K562 (cell line): ENCODE results near the gene MAP1S. TPM values are rescaled to one million over a fixed set of nuclear protein-coding genes. Genes with fewer than 3 reads are reported as not detected.

Experiments used
- BACH1 ChIP-seq: fragments of 200-800 bp; sonication (Bioruptor generic); IDR thresholded peaks from 2 replicates; pipeline ENCODE4 v1.6.1; 2016; ENCODE audit warnings: missing genetic modification characterization, missing compliant biosample characterization
- BRCA1 ChIP-seq, 2 experiments: fragments of 450-650 bp in 1 of 2; sonication (generic) in 1 of 2; formaldehyde crosslinking in 1 of 2; IDR thresholded peaks; 2 replicates each; pipeline versions ENCODE4 v1.5.0 to v1.6.1; 2017 to 2020; ENCODE audit warnings: mild to moderate bottlenecking in 1 of 2, missing genetic modification reagents in 1 of 2
- CREB3L1 ChIP-seq: fragments of 450-650 bp; IDR thresholded peaks from 2 replicates; pipeline ENCODE4 v1.6.1; 2014; ENCODE audit warnings: low read depth, mild to moderate bottlenecking, moderate library complexity, borderline replicate concordance
- E2F3 ChIP-seq: fragments of 250-450 bp; sonication (Bioruptor Pico); IDR thresholded peaks from 2 replicates; pipeline ENCODE4 v1.4.0; 2020; ENCODE audit warnings: mild to moderate bottlenecking
- EHMT2 ChIP-seq: fragments of 450-650 bp; IDR thresholded peaks from 2 replicates; pipeline ENCODE4 v1.6.1; 2018; ENCODE audit warnings: antibody characterized with exemption
- ETV6 ChIP-seq, 3 experiments: fragments of 150-350 bp in 1 of 3; sonication (generic) in 1 of 3; formaldehyde crosslinking in 1 of 3; IDR thresholded peaks; 2 replicates each; pipeline versions ENCODE4 v1.6.1 to v1.8.0; 2014 to 2022; ENCODE audit warnings: borderline replicate concordance in 2 of 3, low read depth in 2 of 3, antibody characterized with exemption in 1 of 3, low read length in 1 of 3, mild to moderate bottlenecking in 1 of 3, missing genetic modification reagents in 1 of 3
- FOXK2 ChIP-seq, 2 experiments: fragments of 450-650 bp; IDR thresholded peaks in 1 of 2; conservative IDR thresholded peaks in 1 of 2; 2 replicates each; pipeline ENCODE4 v1.6.1; 2016; ENCODE audit warnings: low read depth in 2 of 2, mild to moderate bottlenecking in 1 of 2
- HDAC3 ChIP-seq: fragments of 450-650 bp; IDR thresholded peaks from 2 replicates; pipeline ENCODE4 v1.6.1; 2018; ENCODE audit warnings: borderline replicate concordance, mild to moderate bottlenecking, moderate library complexity; ENCODE audit not compliant: partially characterized antibody
- KDM1A ChIP-seq, 2 experiments: fragments of 450-650 bp; IDR thresholded peaks; 2 replicates each; pipeline ENCODE4 v1.6.1; 2016; ENCODE audit warnings: mild to moderate bottlenecking in 2 of 2
- LARP7 ChIP-seq: fragments of 450-650 bp; IDR thresholded peaks from 2 replicates; pipeline ENCODE4 v1.6.1; 2016
- RBM22 ChIP-seq: fragments of 200-400 bp; formaldehyde crosslinking; IDR thresholded peaks from 2 replicates; pipeline ENCODE4 v1.6.1; 2018; ENCODE audit warnings: low read length, low read depth; ENCODE audit not compliant: poor library complexity, severe bottlenecking
- RHOXF2B ChIP-seq: fragments of 250-450 bp; sonication (Bioruptor Pico); conservative IDR thresholded peaks from 2 replicates; pipeline ENCODE4 v1.5.1; 2021
- SIX5 ChIP-seq, 2 experiments: IDR thresholded peaks; 2 replicates each; pipeline ENCODE4 v1.6.1; 2011; ENCODE audit warnings: low read length in 2 of 2, borderline replicate concordance in 1 of 2, low read depth in 1 of 2, mild to moderate bottlenecking in 1 of 2, moderate library complexity in 1 of 2; ENCODE audit not compliant: insufficient read depth in 1 of 2
- TARDBP ChIP-seq: fragments of 450-650 bp; IDR thresholded peaks from 2 replicates; pipeline ENCODE4 v1.6.1; 2016
- ZNF140 ChIP-seq: fragments of 250-450 bp; sonication (Bioruptor Pico); IDR thresholded peaks from 2 replicates; pipeline ENCODE4 v1.8.0; 2021; ENCODE audit warnings: moderate library complexity, mild to moderate bottlenecking, inconsistent platforms
- ZNF165 ChIP-seq: fragments of 250-450 bp; sonication (Bioruptor Pico); IDR thresholded peaks from 2 replicates; pipeline ENCODE4 v1.4.0; 2020; ENCODE audit warnings: borderline replicate concordance
- ZNF324 ChIP-seq: fragments of 250-450 bp; sonication (Bioruptor Pico); IDR thresholded peaks from 2 replicates; pipeline ENCODE4 v1.4.0; 2020; ENCODE audit warnings: mild to moderate bottlenecking
- ZNF436 ChIP-seq: fragments of 250-450, 450-650 bp; sonication (Bioruptor Pico); formaldehyde crosslinking; IDR thresholded peaks from 2 replicates; pipeline ENCODE4 v1.7.0; 2020; ENCODE audit warnings: mild to moderate bottlenecking
- ZNF444 ChIP-seq: fragments of 250-450 bp; sonication (Bioruptor Pico); IDR thresholded peaks from 2 replicates; pipeline ENCODE4 v1.4.0; 2020; ENCODE audit warnings: mild to moderate bottlenecking, moderate library complexity
- ZNF644 ChIP-seq: fragments of 200-800 bp; sonication (Bioruptor generic); IDR thresholded peaks from 2 replicates; pipeline ENCODE4 v1.6.1; 2016; ENCODE audit warnings: low read depth, missing genetic modification characterization, missing compliant biosample characterization
- ZNF785 ChIP-seq: fragments of 250-450 bp; sonication (Bioruptor Pico); IDR thresholded peaks from 2 replicates; pipeline ENCODE4 v1.4.0; 2020; ENCODE audit warnings: mild to moderate bottlenecking
- polyA plus RNA-seq, 8 experiments: library from polyadenylated mRNA; depleted of rRNA in 4 of 8; stranded (reverse) in 5 of 8; unstranded in 3 of 8; fragments of >200 nt; fragmentation: Nextera tagmentation in 2 of 8; fragmentation: Illumina TruSeq in 1 of 8; extraction: Ambion mirVana in 2 of 8; extraction: Trizol in 1 of 8; gene quantifications; 2 replicates each; pipeline versions ENCODE4 v1.2.1 to v1.2.3, GENCODE V29; 2011 to 2014; ENCODE audit warnings: inconsistent platforms in 1 of 8, missing spikeins in 1 of 8
- total RNA-seq, 7 experiments: library from RNA; depleted of rRNA in 6 of 7; stranded (reverse); fragments of >200 nt in 6 of 7; fragmentation: Illumina TruSeq in 2 of 7; extraction: Trizol in 2 of 7; gene quantifications; 2 replicates each; pipeline versions ENCODE4 v1.2.1 to v1.2.3, GENCODE V29; 2011 to 2021; ENCODE audit warnings: low replicate concordance in 1 of 7
- TF ChIP-seq, protein P1 (sequence below), 2 experiments: fragments of 450-650 bp in 1 of 2; sonication (generic) in 1 of 2; formaldehyde crosslinking; conservative IDR thresholded peaks; 2 replicates each; pipeline versions ENCODE4 v1.4.0 to v1.8.1; 2020 to 2022; ENCODE audit warnings: mild to moderate bottlenecking in 1 of 2, missing genetic modification reagents in 1 of 2
- TF ChIP-seq, protein P2 (sequence below): sonication (generic); formaldehyde crosslinking; IDR thresholded peaks from 2 replicates; pipeline ENCODE4 v1.8.0; 2022; ENCODE audit warnings: mild to moderate bottlenecking, missing genetic modification reagents
- TF ChIP-seq, protein P3 (sequence below), 2 experiments: fragments of 250-450 bp in 1 of 2; fragments of 450-650 bp in 1 of 2; sonication (Bioruptor Pico) in 1 of 2; IDR thresholded peaks; 2 replicates each; pipeline versions ENCODE4 v1.6.1 to v1.8.0; 2016 to 2021; ENCODE audit warnings: mild to moderate bottlenecking in 2 of 2, moderate library complexity in 2 of 2, missing compliant biosample characterization in 1 of 2, missing genetic modification characterization in 1 of 2

MAP1S gene
- total and polyA plus RNA-seq, 9 of the 15 experiments (the other 6 are each of a cell fraction or from before 2014, with no cell fraction given): 2.0 to 81.0 (median 9.5) TPM

DNA sequence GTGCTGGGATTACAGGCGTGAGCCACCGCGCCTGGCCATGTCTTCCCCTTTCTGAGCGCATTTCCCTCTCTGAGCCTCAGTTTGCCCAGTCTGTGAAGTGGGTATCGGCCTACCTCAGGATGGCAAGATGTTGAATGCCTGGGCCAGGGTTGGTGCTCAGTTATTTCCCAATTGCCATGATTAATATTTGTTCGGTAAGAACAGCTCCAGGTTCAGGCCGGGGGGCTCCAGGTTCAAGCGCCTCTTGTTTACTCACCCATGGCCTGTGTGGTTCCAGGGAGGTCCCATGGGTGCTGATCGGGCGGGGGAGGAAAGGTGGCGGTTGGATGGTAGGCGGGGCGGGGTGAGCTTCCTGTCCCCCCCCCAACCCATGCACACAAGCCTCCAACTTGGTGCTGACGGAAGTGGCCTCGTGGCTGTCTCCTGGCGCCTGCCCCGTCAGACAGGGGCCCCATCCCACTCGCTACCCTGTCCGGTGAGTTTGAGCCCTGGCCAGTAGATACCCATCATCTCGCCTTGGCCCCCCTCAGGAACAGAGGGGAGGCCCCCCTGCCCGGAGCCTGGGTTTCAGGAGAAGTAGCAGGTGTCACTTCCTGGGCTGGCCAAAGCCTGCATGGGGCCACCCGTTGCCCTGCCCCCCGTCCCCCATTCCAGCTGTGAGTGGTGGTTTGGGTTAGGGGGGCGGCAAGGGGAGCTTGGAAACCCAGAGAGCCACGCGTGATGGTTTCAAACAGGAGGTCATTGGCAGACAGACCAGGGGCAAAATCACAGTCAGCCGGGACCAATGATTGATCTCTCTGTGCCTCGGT, 32.0 kb downstream of the MAP1S start, which contains the start of gene FCHO1 (continued):
- peak; percentile 66 for TF ChIP-seq HDAC3
- TF ChIP-seq RHOXF2B (CRISPR knock-in tag): no peak
- TF ChIP-seq, protein P1, sequence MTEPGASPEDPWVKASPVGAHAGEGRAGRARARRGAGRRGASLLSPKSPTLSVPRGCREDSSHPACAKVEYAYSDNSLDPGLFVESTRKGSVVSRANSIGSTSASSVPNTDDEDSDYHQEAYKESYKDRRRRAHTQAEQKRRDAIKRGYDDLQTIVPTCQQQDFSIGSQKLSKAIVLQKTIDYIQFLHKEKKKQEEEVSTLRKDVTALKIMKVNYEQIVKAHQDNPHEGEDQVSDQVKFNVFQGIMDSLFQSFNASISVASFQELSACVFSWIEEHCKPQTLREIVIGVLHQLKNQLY (CRISPR knock-in tag; conservative IDR thresholded peaks at IDR 0.05): no peak
- no peak for TF ChIP-seq ZNF140 (CRISPR knock-in tag)
- TF ChIP-seq, protein P2, sequence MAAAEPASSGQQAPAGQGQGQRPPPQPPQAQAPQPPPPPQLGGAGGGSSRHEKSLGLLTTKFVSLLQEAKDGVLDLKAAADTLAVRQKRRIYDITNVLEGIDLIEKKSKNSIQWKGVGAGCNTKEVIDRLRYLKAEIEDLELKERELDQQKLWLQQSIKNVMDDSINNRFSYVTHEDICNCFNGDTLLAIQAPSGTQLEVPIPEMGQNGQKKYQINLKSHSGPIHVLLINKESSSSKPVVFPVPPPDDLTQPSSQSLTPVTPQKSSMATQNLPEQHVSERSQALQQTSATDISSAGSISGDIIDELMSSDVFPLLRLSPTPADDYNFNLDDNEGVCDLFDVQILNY: no peak
- TF ChIP-seq BACH1: no peak
- peak; percentile 91 to 94 for TF ChIP-seq FOXK2 (conservative IDR thresholded peaks at IDR 0.05 in 1 of 2, IDR thresholded peaks at IDR 0.05 in 1 of 2; ENCODE audit: low read depth in 2 of 2)
- TF ChIP-seq SIX5 (IDR thresholded peaks at IDR 0.05; ENCODE audit: borderline replicate concordance in 1 of 2, insufficient read depth in 1 of 2, low read depth in 1 of 2, low read length in 2 of 2): no peak
- TF ChIP-seq KDM1A (IDR thresholded peaks at IDR 0.05): peak; percentile 98 to 99
- no peak for TF ChIP-seq ZNF165
- no peak for TF ChIP-seq ZNF444 (CRISPR knock-in tag)
- no peak for TF ChIP-seq ETV6 (IDR thresholded peaks at IDR 0.05; ENCODE audit: borderline replicate concordance in 1 of 2, low read depth in 2 of 2, low read length in 1 of 2)
- no peak; the same call in 1 of the 2 replicates for TF ChIP-seq ETV6 (CRISPR knock-in tag; IDR thresholded peaks at IDR 0.05; ENCODE audit: borderline replicate concordance)
- no peak for TF ChIP-seq ZNF644
- TF ChIP-seq ZNF324: no peak
- TF ChIP-seq BRCA1 (IDR thresholded peaks at IDR 0.05): no peak
- no peak for TF ChIP-seq BRCA1 (CRISPR knock-in tag; IDR thresholded peaks at IDR 0.05)
- TF ChIP-seq, protein P3, sequence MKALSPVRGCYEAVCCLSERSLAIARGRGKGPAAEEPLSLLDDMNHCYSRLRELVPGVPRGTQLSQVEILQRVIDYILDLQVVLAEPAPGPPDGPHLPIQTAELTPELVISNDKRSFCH (CRISPR knock-in tag; IDR thresholded peaks at IDR 0.05): no peak
- TF ChIP-seq, protein P3 (tag; IDR thresholded peaks at IDR 0.05): peak; percentile 65
- TF ChIP-seq TARDBP: peak; percentile 80; the same call in 1 of the 2 replicates
- no peak for TF ChIP-seq ZNF436
- TF ChIP-seq CREB3L1: peak; percentile 65
- no peak for TF ChIP-seq ZNF785
- TF ChIP-seq RBM22: no peak
- peak; percentile 38; the same call in 1 of the 2 replicates for TF ChIP-seq EHMT2
- TF ChIP-seq LARP7: 0 out of 2 replicates have a peak, but pooled peaks have one; percentile 35
- TF ChIP-seq E2F3: no peak; the same call in 1 of the 2 replicates
